ENCODE results near the gene GGTLC2.
"Not testable (repeated sequence)": the region's sequence is repeated elsewhere in the genome, so short reads cannot be mapped to it uniquely, and the experiment has no call there.

GGTLC2 gene

GRCh38 chr22:22638313-22638712 lies 6.1 kb upstream of the GGTLC2 start:
- not testable (repeated sequence) for DNase-seq

DNA sequence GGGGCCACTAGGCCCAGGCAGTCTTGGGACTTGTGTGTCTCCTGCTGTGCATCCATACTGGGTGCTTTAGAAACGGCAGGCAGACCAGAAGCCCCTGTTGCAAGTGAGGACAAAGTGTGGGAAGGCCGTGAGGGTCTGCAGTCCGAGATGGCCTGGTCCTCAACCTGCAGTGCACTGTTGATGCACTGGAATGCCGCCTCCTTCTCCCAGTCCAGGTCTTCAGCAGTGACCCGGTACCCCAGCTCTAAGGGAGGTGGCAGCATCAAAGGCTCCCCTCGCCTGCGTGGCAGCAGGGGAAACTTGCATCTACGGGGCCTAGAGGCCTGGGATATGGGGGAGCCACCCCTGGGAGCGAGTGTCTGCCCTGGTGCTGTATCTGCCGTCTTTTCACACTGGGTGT lies 2.2 kb upstream of the GGTLC2 start:
- DNase-seq: not testable (repeated sequence)

DNA sequence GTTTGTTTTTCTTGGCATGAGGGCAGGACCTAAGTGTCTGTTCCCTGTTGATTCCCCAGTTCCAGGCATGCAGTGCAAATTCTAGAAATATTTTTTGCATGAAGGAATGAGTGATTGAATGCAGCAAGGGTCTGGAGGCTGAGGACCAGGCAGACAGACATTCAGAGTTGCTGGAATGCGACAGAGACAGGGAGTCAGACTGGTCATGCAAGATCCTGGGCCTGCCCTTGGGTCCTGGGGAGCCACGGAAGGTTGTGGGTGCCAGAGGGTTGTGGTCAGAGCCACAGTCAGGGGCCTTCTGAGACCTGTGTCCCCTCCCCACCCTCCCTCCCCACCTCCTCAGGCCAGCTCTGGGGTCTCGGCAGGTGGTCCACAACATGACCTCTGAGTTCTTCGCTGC lies 1.6 kb downstream of the GGTLC2 start:
- DNase-seq: not testable (repeated sequence)

DNA sequence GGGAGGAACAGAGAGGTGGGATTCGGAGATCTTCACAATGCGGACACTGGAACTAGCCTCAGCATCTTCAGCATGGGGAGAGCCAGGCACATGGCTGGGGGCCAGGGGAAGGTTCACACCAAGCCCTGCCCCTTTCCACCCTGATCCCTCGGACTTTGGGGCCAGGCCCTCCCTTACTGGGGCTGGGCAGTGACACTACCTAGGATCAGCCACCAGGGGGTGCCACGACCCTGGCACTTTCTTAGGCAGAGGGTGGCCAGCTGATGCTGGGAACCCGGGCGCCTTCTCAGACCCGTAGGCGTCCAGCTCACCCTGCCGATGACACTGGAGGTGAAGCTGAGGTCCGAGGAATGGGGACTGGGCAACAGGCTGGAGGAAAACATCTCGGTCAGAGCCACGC lies 3.5 kb downstream of the GGTLC2 start:
- DNase-seq: not testable (repeated sequence)

- not testable (repeated sequence) for DNase-seq
These were observed 4.6 kb downstream of the GGTLC2 start for GRCh38 chr22:22648863-22649536.

DNA sequence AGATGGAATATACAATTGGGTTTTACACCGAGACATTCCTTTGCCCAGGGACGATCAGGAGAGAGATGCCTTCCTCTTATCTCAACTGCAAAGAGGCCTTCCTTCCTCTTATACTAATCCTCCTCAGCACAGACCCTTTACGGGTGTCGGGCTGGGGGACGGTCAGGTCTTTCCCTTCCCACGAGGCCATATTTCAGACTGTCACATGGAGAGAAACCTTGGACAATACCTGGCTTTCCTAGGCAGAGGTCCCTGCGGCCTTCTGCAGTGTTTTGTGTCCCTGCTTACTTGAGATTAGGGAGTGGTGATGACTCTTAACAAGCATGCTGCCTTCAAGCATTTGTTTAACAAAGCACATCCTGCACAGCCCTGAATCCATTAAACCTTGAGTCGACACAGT lies 5.3 kb downstream of the GGTLC2 start:
- DNase-seq: not testable (repeated sequence)

GRCh38 chr22:22650398-22650797 lies 6.0 kb downstream of the GGTLC2 start:
- not testable (repeated sequence) for DNase-seq

DNA sequence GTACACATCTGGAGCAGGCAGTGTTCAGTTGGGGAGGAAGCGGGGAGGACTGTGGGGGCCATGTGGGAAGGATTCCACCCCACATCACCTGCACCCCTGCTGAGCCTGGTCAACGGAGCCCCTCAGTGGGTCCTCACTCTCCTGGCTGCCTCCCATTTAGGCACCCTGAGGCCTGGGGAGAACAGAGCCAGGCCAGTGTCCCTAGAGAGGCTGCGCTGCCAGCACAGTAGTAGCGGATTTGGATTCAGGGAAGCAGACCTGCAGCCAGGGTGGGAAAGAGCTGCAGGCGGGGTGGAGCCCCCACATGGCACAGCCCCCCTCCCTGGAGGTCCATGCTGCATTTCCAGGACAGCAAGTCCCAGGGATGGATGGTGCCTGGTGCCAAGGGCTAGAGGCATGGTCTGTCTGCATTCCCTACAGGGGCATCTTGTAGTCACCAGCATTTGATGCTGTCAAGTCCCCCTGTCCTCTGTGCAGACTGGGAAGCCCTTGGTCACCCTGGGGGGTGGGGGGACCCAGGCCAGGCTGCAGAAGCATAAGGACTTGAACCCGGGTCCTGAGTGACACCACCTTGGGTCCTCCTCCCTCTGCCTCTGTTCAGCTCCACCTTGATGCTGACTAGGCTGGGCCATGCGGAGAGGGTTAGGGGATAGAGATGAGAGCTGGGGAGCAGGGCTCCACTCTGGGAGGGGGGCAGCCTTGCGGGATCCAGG lies 6.5 kb downstream of the GGTLC2 start:
- DNase-seq: not testable (repeated sequence)

GRCh38 chr22:22651593-22651992 lies 7.2 kb downstream of the GGTLC2 start:
- not testable (repeated sequence) for DNase-seq

GRCh38 chr22:22652102-22652501 lies 7.7 kb downstream of the GGTLC2 start:
- DNase-seq: not testable (repeated sequence)

DNA sequence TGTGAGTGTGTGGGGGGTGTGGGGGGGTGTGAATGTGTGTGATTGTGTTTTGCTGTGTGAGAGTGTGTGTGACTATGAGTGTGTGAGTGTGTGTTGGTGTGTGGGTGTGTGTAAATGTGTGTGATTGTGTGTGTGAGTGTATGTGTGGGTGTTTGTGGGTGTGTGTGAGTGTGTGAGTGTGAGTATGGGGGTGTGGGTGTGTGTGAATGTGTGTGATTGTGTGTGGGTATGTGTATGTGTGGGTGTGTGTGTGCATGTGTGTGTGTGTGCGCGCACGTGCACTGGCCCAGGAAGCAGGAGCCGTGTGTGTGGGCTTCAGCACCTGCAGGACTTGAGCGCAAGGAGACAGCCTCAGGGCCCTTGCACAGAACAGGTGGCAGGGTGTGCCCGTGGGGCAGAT lies 8.2 kb downstream of the GGTLC2 start:
- DNase-seq: not testable (repeated sequence)

DNA sequence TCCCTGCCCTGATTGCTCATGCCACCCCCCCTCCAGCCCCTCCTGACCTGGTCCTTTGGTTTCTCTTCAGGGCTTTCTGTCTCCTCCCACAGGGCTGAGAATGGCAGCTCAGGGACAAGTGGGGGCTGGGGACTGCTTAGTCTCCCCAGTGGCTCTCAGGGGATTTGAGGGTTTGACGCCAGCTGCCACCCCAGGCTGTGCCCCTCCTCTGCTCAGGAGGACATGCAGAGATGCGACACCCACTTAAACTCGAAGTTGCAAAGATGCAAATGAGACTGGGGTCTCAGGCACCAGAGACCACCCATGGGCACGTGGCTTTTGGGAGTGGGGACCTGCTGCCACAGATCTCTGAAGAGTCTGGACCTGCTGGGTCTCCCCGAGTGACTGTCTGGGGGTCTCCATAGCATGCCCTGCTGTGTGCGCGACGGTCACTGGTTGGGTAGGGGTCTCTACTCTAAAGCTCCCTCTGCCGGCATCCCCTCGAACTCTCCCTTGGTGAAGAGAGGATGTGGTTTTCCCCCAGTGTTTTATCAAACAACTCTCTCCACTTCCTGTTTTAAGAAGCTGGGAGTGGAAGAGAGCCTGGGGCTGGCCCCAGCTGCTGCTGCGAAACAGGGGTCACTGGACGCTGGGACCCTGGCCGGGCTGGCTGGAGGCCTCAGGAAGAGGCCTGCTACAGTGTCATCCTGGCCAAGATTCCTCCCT lies 9.4 kb downstream of the GGTLC2 start:
- not testable (repeated sequence) for DNase-seq

DNA sequence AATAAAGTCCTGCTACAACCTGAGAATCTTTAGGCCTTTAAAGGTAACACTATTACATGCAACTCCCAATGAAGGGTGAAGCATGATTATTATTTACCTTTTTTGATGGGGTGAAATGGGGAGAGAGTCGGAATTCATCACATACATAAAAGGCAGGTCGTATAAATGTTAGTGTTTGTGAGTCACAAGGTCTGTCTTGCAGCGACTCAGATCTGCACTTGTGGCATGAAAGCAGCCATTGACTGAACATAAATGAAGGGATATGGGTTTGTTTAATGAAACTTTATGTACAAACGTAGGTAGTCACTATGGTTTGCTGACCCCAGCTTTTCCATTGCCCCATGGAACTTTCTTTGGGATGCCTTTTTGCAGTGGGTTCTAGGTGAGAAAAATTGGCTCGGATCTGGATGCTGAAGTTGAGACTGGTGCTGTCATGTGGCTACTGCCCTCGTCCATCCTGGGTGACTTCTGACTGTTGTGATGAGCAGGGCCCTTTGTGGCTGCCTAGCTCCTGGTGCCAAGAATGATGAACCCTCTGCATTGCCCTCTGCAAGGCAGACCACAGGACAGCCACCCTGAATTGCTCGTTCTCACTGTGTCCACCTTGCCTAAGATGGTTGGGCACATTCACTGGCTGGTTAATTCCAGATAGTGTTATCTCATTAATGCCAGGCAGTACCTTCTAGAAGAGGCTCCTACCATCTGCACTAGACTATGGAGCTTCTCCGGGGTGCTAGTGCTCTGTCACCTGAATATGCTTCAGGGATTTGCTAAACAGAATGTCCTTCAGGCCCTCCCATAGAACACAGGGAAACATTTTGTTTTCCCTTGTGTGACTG lies 11.3 kb downstream of the GGTLC2 start:
- DNase-seq: no peak

DNA sequence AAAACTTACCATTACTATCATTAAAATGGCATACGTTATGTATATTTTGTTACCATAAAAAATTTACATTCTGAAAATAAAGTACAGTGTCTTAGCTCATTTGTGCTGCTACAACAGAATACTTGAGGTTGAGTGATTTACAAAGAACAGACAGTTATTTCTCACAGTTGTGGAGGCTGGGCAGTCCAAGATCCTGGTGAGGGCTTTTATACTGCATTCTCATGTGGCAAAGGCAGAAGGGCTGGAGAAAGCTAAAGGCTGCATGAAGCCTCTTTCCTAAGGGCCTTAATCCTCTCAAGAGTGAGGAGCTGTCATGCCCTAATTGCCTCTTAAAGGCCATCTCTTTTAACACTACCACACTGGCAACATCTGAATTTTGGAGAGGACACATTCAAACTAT lies 13.3 kb downstream of the GGTLC2 start:
- no peak for DNase-seq

GRCh38 chr22:22661275-22661674 lies 16.9 kb downstream of the GGTLC2 start:
- no peak for DNase-seq

DNA sequence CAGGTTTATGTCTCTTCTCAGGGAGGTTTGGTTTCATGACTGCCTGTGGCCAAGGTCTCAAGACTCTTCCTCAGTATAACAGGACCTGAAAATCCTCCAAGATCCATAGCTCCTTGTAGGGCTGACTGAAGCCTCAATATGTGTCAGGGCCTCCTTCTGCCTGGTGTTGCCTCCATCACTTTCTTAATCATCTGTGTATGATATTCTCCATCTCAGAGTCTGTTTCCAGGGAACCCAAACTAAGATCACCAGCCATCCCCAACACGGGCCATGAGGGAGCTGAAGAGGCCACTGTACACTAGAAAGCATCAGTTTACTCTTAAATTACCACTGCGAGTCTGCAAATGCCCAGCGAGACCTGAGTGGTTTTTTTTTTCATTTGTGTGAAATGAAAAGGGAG lies 17.7 kb downstream of the GGTLC2 start:
- no peak for DNase-seq

- DNase-seq: no peak
These were observed 19.7 kb downstream of the GGTLC2 start for GRCh38 chr22:22663861-22664800.

DNA sequence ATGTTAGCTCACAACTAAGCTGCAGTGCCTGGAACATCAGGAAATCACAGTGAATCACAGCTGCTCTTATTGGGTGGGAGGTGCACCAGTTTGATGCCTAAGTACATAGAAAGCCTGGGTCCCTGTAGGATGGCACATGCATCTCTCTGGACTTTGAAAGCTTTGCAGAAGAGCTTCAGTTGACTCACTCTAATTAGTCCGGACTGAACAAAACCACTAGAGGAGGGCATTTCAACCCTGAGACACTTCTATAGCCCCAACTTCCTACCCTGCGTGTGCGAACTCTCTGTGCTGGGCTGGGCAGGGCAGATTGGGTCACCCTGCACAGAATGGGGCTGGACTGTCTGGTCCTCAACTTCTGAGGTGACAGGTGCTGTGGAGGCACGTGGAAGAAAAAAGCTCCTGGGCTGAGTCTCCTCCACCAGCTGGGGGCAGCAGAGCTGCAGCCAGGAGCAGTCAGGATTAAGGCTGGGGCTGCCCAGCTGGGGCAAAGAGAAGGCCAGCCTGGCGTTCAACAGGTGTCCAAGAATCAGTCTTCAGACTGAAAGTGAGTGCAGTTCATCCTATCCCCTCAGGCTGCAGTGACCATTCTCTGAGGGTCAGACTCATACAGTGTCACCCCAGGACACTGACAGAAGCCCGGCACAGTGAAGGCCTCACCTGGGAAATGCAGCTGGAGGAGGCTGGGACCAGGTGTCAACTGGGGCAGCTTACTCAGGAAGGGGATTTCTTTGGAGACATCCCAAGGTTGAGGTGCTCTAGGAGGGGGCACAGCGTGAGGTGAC lies 22.1 kb downstream of the GGTLC2 start:
- peak; percentile 44 for DNase-seq

GRCh38 chr22:22667966-22668880 lies 23.8 kb downstream of the GGTLC2 start:
- DNase-seq: no peak

DNA sequence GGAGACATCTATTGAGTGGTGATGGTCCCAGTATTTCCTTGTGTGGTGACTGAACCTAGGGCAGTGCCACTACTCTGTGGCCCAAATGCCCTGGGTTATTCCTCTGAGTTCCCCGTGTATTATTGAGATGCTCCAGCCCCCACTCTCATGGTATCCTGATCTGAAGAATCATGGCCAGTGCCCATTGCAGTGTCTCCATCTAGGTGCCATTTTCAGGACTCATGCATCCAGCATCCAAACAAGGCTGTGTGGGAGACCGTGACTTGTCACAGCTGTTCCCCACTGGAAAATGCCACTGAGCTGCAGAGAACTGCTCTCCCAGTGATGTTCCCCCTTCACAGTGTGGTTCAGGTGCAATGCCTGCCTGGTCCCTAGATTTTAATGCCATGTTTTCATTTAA lies 24.7 kb downstream of the GGTLC2 start:
- DNase-seq: no peak
